ENCODE measurements around the gene SETD2.
A peak's percentile ranks its signal among the peaks of the same experiment; 100 is the strongest.
"Not testable (repeated sequence)": the region's sequence is repeated elsewhere in the genome, so short reads cannot be mapped to it uniquely, and the experiment has no call there.

Gene SETD2

DNA sequence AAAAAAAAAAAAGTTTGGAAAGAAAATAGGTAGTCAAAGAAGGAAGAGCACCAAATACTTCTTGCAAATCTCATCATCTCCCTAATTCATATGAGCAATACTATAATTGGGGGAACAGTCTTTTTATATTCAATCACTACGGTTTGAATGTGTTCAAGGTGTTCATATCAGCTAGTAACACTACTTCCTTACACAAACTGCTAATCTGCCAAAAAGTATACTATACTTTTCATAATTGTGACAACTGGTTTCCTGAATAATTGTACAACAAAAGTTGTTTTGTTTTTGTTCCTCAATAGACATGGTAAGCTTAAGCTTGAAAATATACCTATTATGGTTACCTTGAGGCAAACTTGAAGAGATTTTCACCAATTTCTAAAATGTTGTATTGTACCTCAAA, 12.1 kb downstream of the SETD2 start:
- H3K4me1 ChIP-seq, result peaks cover 3 to 36% (median 7%) of the 10 kb centered on the region in 10 experiments; a peak in 9 of 20 replicates
- H3K36me3 ChIP-seq, result peaks cover 0 to 44% (median 17%) of the 10 kb centered on the region in 11 experiments; a peak in 17 of 22 replicates
- H3K9ac ChIP-seq, result no peak overlapping the region
- no peak overlapping the region for H3K4me3 ChIP-seq
- no peak for TF ChIP-seq Cebpa-rat (IDR thresholded peaks at IDR 0.05)
- no peak overlapping the region for H3K4me2 ChIP-seq
- peaks cover 86 to 100% (median 100%) of the 10 kb centered on the region in 11 experiments for H4K20me1 ChIP-seq
- peaks cover 0 to 26% (median 14%) of the 10 kb centered on the region in 11 experiments; a peak in 12 of 22 replicates for H3K9me3 ChIP-seq (replicated peaks in 1 of 11)
- H3K27ac ChIP-seq, result no peak overlapping the region
- no peaks in the 10 kb centered on the region for H3K27me3 ChIP-seq

DNA sequence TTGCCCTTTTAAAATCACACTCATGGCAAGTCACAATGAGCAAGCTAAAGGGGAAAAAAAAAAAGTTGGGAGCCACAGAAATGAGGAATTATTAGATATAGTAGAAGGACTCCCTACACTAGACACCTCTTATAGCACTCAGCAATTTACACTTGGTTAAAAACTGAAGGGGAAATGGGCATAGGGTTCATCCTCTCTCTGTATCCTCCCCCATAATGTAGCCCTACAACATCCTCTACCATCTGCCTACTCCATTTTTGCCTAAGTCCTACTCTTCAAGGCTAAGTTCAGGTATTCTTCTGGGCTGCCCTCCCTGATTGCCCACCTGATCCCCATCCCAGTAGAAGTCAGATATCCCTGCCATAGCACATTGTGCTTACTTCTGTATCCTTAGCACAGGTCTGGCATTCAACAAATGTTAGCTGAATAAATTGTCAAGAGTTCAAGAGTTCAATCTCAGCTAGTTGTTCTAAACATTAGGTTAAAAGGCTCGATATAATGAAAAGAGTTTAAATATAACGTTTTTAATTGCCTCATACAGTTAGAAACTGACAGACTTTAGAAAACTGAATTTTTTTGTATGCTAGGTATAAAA, 14.5 kb downstream of the SETD2 start:
- H3K4me1 ChIP-seq, result peaks cover 3 to 29% (median 7%) of the 10 kb centered on the region in 10 experiments; a peak in 9 of 20 replicates
- peaks cover 92 to 100% (median 100%) of the 10 kb centered on the region in 11 experiments for H4K20me1 ChIP-seq
- H3K27me3 ChIP-seq, result no peaks in the 10 kb centered on the region
- no peak overlapping the region for H3K4me3 ChIP-seq
- H3K4me2 ChIP-seq, result peak overlapping the region in 3 of 11 experiments; percentile 10 to 18 (median 11); a peak in 3 of 22 replicates
- no peak for TF ChIP-seq Cebpa-rat (IDR thresholded peaks at IDR 0.05)
- H3K9ac ChIP-seq, result no peak overlapping the region
- H3K9me3 ChIP-seq (replicated peaks in 1 of 11), result peaks cover 0 to 26% (median 11%) of the 10 kb centered on the region in 11 experiments; a peak in 11 of 22 replicates
- peaks cover 0 to 48% (median 17%) of the 10 kb centered on the region in 11 experiments; a peak in 18 of 22 replicates for H3K36me3 ChIP-seq
- no peak overlapping the region for H3K27ac ChIP-seq

DNA sequence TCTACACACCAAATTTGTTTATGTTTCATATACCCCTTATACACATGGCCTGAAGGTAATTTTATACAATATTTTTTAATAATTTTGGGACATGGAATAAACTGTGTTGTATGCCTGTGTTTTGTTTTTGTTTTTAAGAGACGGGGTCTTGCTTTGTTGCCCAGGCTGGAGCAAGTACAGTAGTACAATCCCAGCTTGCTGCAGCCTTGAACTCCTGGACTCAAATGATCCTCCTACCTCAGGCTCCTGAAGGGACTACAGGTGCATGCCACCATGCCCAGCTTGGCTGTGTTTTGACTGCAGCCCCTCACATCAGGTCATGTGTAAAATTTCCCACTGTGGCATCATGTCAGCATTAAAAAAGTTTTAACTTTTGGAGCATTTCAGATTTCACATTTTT, 18.6 kb downstream of the SETD2 start:
- Histone ChIP-seq H3K27me3 (no peaks in the 10 kb centered on the region), H3K27ac (no peak overlapping the region), H3K36me3 (peaks cover 0 to 26% (median 10%) of the 10 kb centered on the region in 11 experiments; a peak in 9 of 22 replicates), H3K4me3 (no peak overlapping the region), H3K4me2 (no peak overlapping the region), H4K20me1 (peaks cover 97 to 100% (median 100%) of the 10 kb centered on the region in 11 experiments), H3K9me3 (replicated peaks in 1 of 11) (no peaks in the 10 kb centered on the region), H3K4me1 (peaks cover 18 to 41% (median 30%) of the 10 kb centered on the region in 10 experiments), H3K9ac (no peak overlapping the region)
- no peak for TF ChIP-seq Cebpa-rat (IDR thresholded peaks at IDR 0.05)

DNA sequence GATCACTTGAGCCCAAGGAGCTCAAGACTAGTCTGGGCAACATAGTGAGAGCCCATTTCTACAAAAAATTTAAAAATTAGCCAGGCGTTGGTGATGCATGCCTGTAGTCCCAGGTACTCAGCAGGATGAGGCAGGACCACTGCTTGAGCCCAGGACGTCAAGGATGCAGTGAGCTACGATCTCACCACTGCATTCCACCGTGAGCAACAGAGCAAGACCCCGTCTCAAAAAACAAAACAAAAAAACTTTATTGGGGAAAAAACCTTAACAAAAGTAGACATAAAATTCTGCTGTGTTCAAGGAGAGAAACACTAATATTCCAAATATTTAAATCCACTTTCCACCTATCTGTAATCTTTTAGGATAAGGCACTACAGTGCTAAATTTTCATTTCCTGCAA, 20.8 kb downstream of the SETD2 start:
- Histone ChIP-seq H3K27ac (no peak overlapping the region), H3K4me3 (no peak overlapping the region), H3K9me3 (replicated peaks in 1 of 11) (peaks cover 0 to 17% (median 0%) of the 10 kb centered on the region in 11 experiments; a peak in 7 of 22 replicates), H3K4me2 (peak overlapping the region in 2 of 11 experiments; percentile 7 to 30; a peak in 3 of 22 replicates), H3K36me3 (peaks cover 0 to 29% (median 21%) of the 10 kb centered on the region in 11 experiments; a peak in 13 of 22 replicates), H3K9ac (no peak overlapping the region), H3K27me3 (no peaks in the 10 kb centered on the region), H4K20me1 (peaks cover 76 to 100% (median 99%) of the 10 kb centered on the region in 11 experiments), H3K4me1 (peaks cover 15 to 30% (median 24%) of the 10 kb centered on the region in 10 experiments)
- no peak for TF ChIP-seq Cebpa-rat (IDR thresholded peaks at IDR 0.05)

DNA sequence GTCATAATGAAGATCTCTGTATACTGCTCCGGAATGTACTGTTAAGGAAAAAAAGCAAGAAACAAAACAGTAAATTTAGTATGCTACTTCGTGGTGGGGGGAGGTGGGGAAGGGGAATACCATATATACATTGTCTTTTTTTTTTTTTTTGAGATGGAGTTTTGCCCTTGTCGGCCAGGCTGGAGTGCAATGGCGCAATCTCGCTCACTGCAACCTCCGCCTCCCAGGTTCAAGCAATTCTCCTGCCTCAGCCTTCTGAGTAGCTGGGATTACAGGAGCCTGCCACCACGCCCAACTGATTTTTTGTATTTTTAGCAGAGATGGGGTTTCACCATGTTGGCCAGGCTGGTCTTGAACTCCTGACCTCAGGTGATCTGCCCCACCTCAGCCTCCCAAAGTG, 21.4 kb downstream of the SETD2 start:
- not testable (repeated sequence) for H3K27me3 ChIP-seq, H3K27ac ChIP-seq, H3K9ac ChIP-seq, H3K4me3 ChIP-seq
- H4K20me1 ChIP-seq, result peaks cover 73 to 100% (median 98%) of the 10 kb centered on the region in 11 experiments
- peaks cover 0 to 17% (median 0%) of the 10 kb centered on the region in 11 experiments; a peak in 7 of 22 replicates for H3K9me3 ChIP-seq (replicated peaks in 1 of 11)
- peak overlapping the region in 6 of 11 experiments; percentile 7 to 30 (median 16); a peak in 5 of 22 replicates for H3K4me2 ChIP-seq
- peaks cover 0 to 30% (median 21%) of the 10 kb centered on the region in 11 experiments; a peak in 13 of 22 replicates for H3K36me3 ChIP-seq
- H3K4me1 ChIP-seq, result peaks cover 15 to 30% (median 24%) of the 10 kb centered on the region in 10 experiments

- not testable (repeated sequence) for H3K9ac ChIP-seq, H3K4me3 ChIP-seq, H3K27me3 ChIP-seq
- Histone ChIP-seq H3K9me3 (replicated peaks in 1 of 11) (peaks cover 0 to 17% (median 0%) of the 10 kb centered on the region in 11 experiments; a peak in 7 of 22 replicates), H3K36me3 (peaks cover 0 to 41% (median 20%) of the 10 kb centered on the region in 11 experiments; a peak in 15 of 22 replicates), H3K4me1 (peaks cover 15 to 36% (median 24%) of the 10 kb centered on the region in 10 experiments), H3K27ac (peak overlapping the region in 8 of 11 experiments; percentile 10 to 53 (median 25); a peak in 10 of 22 replicates), H3K4me2 (peak overlapping the region; percentile 5 to 49 (median 28); a peak in 15 of 22 replicates), H4K20me1 (peaks cover 73 to 100% (median 98%) of the 10 kb centered on the region in 11 experiments)
Observed at GRCh38 chr3:47140973-47141461, 22.9 kb downstream of the SETD2 start.

- not testable (repeated sequence) for H3K9ac ChIP-seq, H3K4me3 ChIP-seq, H3K27me3 ChIP-seq
- peaks cover 73 to 100% (median 98%) of the 10 kb centered on the region in 11 experiments for H4K20me1 ChIP-seq
- H3K4me1 ChIP-seq, result peaks cover 15 to 36% (median 24%) of the 10 kb centered on the region in 10 experiments
- peaks cover 0 to 17% (median 0%) of the 10 kb centered on the region in 11 experiments; a peak in 7 of 22 replicates for H3K9me3 ChIP-seq (replicated peaks in 1 of 11)
- TF ChIP-seq Cebpa-rat (IDR thresholded peaks at IDR 0.05), result 0 out of 22 replicates have a peak, but pooled peaks of 1 of the 11 experiments have one; percentile 33
- peak overlapping the region in 7 of 11 experiments; percentile 22 to 49 (median 30); a peak in 7 of 22 replicates for H3K4me2 ChIP-seq
- H3K36me3 ChIP-seq, result peaks cover 0 to 40% (median 18%) of the 10 kb centered on the region in 11 experiments; a peak in 15 of 22 replicates
- H3K27ac ChIP-seq, result peak overlapping the region in 8 of 11 experiments; percentile 10 to 53 (median 25); a peak in 8 of 22 replicates
Observed at GRCh38 chr3:47140553-47140952, 23.4 kb downstream of the SETD2 start.

- H3K36me3 ChIP-seq, result peaks cover 6 to 37% (median 15%) of the 10 kb centered on the region in 11 experiments; a peak in 14 of 22 replicates
- H3K4me3 ChIP-seq, result no peak overlapping the region
- H3K9ac ChIP-seq, result no peak overlapping the region
- H3K27ac ChIP-seq, result no peak overlapping the region
- peaks cover 0 to 11% (median 5%) of the 10 kb centered on the region in 11 experiments; a peak in 7 of 22 replicates for H3K9me3 ChIP-seq (replicated peaks in 1 of 11)
- H4K20me1 ChIP-seq, result peaks cover 62 to 100% (median 98%) of the 10 kb centered on the region in 11 experiments
- peak overlapping the region in 5 of 11 experiments; percentile 2 to 27 (median 22); a peak in 5 of 22 replicates for H3K4me2 ChIP-seq
- no peaks in the 10 kb centered on the region for H3K27me3 ChIP-seq
- H3K4me1 ChIP-seq, result peaks cover 7 to 39% (median 20%) of the 10 kb centered on the region in 10 experiments; a peak in 16 of 20 replicates
- no peak for TF ChIP-seq Cebpa-rat (IDR thresholded peaks at IDR 0.05)
Observed at GRCh38 chr3:47134311-47134710, 29.6 kb downstream of the SETD2 start.
